OCI-LY3 (cell line): Measurements from ENCODE around the gene PTPRN2.

Source experiments
- CTCF ChIP-seq: fragments of 200-600, 300-600 bp; sonication (generic); IDR thresholded peaks from 2 replicates; pipeline ENCODE4 v1.5.1; 2014; ENCODE audit warnings: antibody characterized with exemption, low read length, low read depth
- EZH2phosphoT487 ChIP-seq: fragments of 200-600 bp; shearing (Covaris generic); IDR thresholded peaks from 2 replicates; pipeline ENCODE4 v1.6.1; 2018; ENCODE audit warnings: antibody characterized with exemption, mixed run types, low read depth

GRCh38 chr7:158056761-158057160 is 530.9 kb downstream of the PTPRN2 start:
- TF ChIP-seq CTCF (no peak), EZH2phosphoT487 (no peak)
